ENCODE data around the gene GSTK1.

The GSTK1 gene

DNA sequence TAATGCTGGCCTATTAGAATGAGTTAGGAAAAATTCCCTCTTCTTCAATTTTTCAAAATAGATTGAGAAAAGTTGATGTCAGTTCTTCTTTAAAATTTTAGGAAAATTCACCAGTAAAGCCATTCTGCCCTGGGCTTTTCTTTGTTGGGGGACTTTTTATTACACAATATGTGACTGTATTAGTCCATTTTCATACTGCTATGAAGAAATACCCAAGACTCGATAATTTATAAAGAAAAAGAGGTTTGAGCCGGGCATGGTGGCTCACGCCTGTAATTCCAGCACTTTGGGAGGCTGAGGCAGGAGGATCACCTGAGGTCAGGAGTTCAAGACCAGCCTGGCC, 28.7 kb upstream of the GSTK1 start:
- H3K4me2 ChIP-seq (ENCODE audit: low read length) = no peak overlapping the region

DNA sequence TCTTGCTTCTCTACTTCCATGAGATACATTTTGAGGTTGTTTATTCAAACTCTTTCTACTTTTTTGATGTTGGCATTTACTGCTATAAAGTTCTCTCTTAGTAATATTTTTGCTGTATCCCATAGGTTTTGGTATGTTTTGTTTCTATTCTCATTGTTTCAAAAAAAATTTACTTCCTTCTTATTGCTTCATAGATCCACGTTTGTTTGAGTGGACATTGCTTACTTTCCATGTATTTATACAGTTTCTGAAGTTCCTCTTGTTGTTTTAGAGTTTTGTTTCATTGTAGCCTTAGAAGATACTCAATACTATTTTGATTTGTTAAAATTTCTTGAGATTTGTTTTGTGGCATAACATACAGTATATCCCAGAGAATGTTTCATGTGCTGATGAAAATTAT, 27.7 kb upstream of the GSTK1 start:
- Histone ChIP-seq H3K4me2 (ENCODE audit: low read length) (no peak overlapping the region), H3K27ac (ENCODE audit: low read depth, low read length, poor library complexity, severe bottlenecking) (no peak overlapping the region), H3K9me3 (ENCODE audit: low read length) (no peaks in the 10 kb centered on the region), H3K36me3 (ENCODE audit: insufficient read depth, low read length) (no peaks in the 10 kb centered on the region), H3K27me3 (ENCODE audit: insufficient read depth, low read length) (no peaks in the 10 kb centered on the region), H3K4me3 (ENCODE audit: low read depth, low read length, poor library complexity, severe bottlenecking) (no peak overlapping the region), H3K9me2 (ENCODE audit: low read depth, low read length) (no peaks in the 10 kb centered on the region), H3F3A (ENCODE audit: insufficient read depth, low read length) (no peaks in the 10 kb centered on the region), H4K20me1 (ENCODE audit: insufficient read depth, low read length) (no peaks in the 10 kb centered on the region), H3K79me2 (ENCODE audit: insufficient read depth, low read length) (no peaks in the 10 kb centered on the region), H3K4me1 (ENCODE audit: insufficient read depth, low read length, severe bottlenecking) (no peaks in the 10 kb centered on the region), H3K9ac (ENCODE audit: low read length) (no peak overlapping the region), H2AFZ (ENCODE audit: low read length) (no peak overlapping the region)
- TF ChIP-seq, protein P1, sequence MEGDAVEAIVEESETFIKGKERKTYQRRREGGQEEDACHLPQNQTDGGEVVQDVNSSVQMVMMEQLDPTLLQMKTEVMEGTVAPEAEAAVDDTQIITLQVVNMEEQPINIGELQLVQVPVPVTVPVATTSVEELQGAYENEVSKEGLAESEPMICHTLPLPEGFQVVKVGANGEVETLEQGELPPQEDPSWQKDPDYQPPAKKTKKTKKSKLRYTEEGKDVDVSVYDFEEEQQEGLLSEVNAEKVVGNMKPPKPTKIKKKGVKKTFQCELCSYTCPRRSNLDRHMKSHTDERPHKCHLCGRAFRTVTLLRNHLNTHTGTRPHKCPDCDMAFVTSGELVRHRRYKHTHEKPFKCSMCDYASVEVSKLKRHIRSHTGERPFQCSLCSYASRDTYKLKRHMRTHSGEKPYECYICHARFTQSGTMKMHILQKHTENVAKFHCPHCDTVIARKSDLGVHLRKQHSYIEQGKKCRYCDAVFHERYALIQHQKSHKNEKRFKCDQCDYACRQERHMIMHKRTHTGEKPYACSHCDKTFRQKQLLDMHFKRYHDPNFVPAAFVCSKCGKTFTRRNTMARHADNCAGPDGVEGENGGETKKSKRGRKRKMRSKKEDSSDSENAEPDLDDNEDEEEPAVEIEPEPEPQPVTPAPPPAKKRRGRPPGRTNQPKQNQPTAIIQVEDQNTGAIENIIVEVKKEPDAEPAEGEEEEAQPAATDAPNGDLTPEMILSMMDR (IDR thresholded peaks at IDR 0.05; ENCODE audit: low read length) = no peak
- TF ChIP-seq EZH2 (IDR thresholded peaks at IDR 0.05; ENCODE audit: borderline replicate concordance, low read length) = no peak

More for the DNA sequence above, 28.7 kb upstream of the GSTK1 start:
- H3K79me2 ChIP-seq (ENCODE audit: insufficient read depth, low read length) = no peaks in the 10 kb centered on the region
- H3K27ac ChIP-seq (ENCODE audit: low read depth, low read length, poor library complexity, severe bottlenecking) = no peak overlapping the region
- TF ChIP-seq, protein P1 (IDR thresholded peaks at IDR 0.05; ENCODE audit: low read length) = no peak
- no peak for TF ChIP-seq EZH2 (IDR thresholded peaks at IDR 0.05; ENCODE audit: borderline replicate concordance, low read length)
- no peaks in the 10 kb centered on the region for H3K27me3 ChIP-seq (ENCODE audit: insufficient read depth, low read length)
- H3K4me1 ChIP-seq (ENCODE audit: insufficient read depth, low read length, severe bottlenecking) = no peaks in the 10 kb centered on the region
- no peak overlapping the region for H2AFZ ChIP-seq (ENCODE audit: low read length)
- no peaks in the 10 kb centered on the region for H4K20me1 ChIP-seq (ENCODE audit: insufficient read depth, low read length)
- no peak overlapping the region for H3K4me3 ChIP-seq (ENCODE audit: low read depth, low read length, poor library complexity, severe bottlenecking)
- no peaks in the 10 kb centered on the region for H3F3A ChIP-seq (ENCODE audit: insufficient read depth, low read length)
- no peaks in the 10 kb centered on the region for H3K36me3 ChIP-seq (ENCODE audit: insufficient read depth, low read length)
- no peaks in the 10 kb centered on the region for H3K9me3 ChIP-seq (ENCODE audit: low read length)
- no peak overlapping the region for H3K9ac ChIP-seq (ENCODE audit: low read length)
- H3K9me2 ChIP-seq (ENCODE audit: low read depth, low read length) = no peaks in the 10 kb centered on the region

DNA sequence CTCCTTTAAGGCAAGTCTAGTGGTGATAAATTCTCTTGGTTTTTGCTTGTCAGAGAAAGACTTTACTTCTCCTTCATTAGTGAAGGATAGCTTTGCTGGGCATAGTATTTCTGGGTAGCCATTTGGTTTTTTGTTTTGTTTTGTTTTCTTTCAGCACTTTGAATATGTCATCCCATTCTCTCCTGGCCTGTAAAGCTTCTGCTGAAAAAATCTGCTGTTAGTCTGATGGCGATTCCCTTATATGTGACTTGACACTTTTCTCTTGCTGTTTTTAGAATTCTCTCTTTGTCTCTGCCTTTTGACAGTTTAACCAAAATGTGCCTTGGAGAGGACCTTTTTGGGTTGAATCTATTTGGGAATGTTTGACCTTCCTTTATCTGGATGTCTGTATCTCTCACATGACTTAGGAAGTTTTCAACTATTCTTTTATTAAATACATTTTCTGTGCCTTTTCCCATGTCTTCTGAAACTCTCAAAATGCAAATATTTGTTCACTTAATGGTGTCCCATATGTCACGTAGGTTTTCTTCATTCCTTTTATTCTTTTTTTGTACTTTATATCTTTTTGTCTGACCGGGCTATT, 26.7 kb upstream of the GSTK1 start:
- no peak overlapping the region for H3K4me3 ChIP-seq (ENCODE audit: low read depth, low read length, poor library complexity, severe bottlenecking)
- H3K36me3 ChIP-seq (ENCODE audit: insufficient read depth, low read length) = no peaks in the 10 kb centered on the region
- H3K4me1 ChIP-seq (ENCODE audit: insufficient read depth, low read length, severe bottlenecking) = no peaks in the 10 kb centered on the region
- no peak overlapping the region for H3K27ac ChIP-seq (ENCODE audit: low read depth, low read length, poor library complexity, severe bottlenecking)
- H3K79me2 ChIP-seq (ENCODE audit: insufficient read depth, low read length) = no peaks in the 10 kb centered on the region
- H2AFZ ChIP-seq (ENCODE audit: low read length) = no peak overlapping the region
- TF ChIP-seq, protein P1 (IDR thresholded peaks at IDR 0.05; ENCODE audit: low read length) = no peak
- no peak for TF ChIP-seq EZH2 (IDR thresholded peaks at IDR 0.05; ENCODE audit: borderline replicate concordance, low read length)
- no peaks in the 10 kb centered on the region for H3K27me3 ChIP-seq (ENCODE audit: insufficient read depth, low read length)
- H3K9me3 ChIP-seq (ENCODE audit: low read length) = no peaks in the 10 kb centered on the region
- H4K20me1 ChIP-seq (ENCODE audit: insufficient read depth, low read length) = no peaks in the 10 kb centered on the region
- no peak overlapping the region for H3K4me2 ChIP-seq (ENCODE audit: low read length)
- H3F3A ChIP-seq (ENCODE audit: insufficient read depth, low read length) = no peaks in the 10 kb centered on the region
- no peak overlapping the region for H3K9ac ChIP-seq (ENCODE audit: low read length)
- H3K9me2 ChIP-seq (ENCODE audit: low read depth, low read length) = no peaks in the 10 kb centered on the region

Measured in OCI-LY1 (cell line).